ENCODE results near the gene NTF3. TPM values are rescaled to one million over a fixed set of nuclear protein-coding genes. Genes with fewer than 3 reads are reported as not detected.

The NTF3 gene
- total and polyA plus RNA-seq, 10 donors, result 0.72 to 5.8 (median 2.7) TPM; not detected in 1

- no peak for DNase-seq
- intact Hi-C loops (cut with DNase I; ENCODE audit: low total_unique reads), result no loop called here
- no peaks in the 10 kb centered on the region for H3K9me3 ChIP-seq
- TF ChIP-seq POLR2AphosphoS5 (IDR thresholded peaks at IDR 0.05), result peak in 2 of 3 donors; percentile 34 to 47
- no peak for TF ChIP-seq CTCF (IDR thresholded peaks at IDR 0.05 in 8 of 11, conservative IDR thresholded peaks at IDR 0.05 in 3 of 11)
- TF ChIP-seq POLR2A (IDR thresholded peaks at IDR 0.05), result no peak
- H3K27ac ChIP-seq, result peak overlapping the region in 7 of 8 donors; percentile 20 to 65 (median 51)
- 2 to 11% (median 11%) methylated on average over 6 to 8 of the region's 8 CpGs for WGBS, 5 donors
- H3K36me3 ChIP-seq, result no peaks in the 10 kb centered on the region
- no peak overlapping the region for H3K4me3 ChIP-seq
- H3K4me1 ChIP-seq, result peaks cover 7 to 15% (median 12%) of the 10 kb centered on the region in 6 donors
- H3K27me3 ChIP-seq (replicated peaks in 1 of 7), result peaks cover 0 to 5% (median 0%) of the 10 kb centered on the region in 7 donors
Measured at GRCh38 chr12:5456906-5457305, 25.0 kb downstream of the NTF3 start.

DNA sequence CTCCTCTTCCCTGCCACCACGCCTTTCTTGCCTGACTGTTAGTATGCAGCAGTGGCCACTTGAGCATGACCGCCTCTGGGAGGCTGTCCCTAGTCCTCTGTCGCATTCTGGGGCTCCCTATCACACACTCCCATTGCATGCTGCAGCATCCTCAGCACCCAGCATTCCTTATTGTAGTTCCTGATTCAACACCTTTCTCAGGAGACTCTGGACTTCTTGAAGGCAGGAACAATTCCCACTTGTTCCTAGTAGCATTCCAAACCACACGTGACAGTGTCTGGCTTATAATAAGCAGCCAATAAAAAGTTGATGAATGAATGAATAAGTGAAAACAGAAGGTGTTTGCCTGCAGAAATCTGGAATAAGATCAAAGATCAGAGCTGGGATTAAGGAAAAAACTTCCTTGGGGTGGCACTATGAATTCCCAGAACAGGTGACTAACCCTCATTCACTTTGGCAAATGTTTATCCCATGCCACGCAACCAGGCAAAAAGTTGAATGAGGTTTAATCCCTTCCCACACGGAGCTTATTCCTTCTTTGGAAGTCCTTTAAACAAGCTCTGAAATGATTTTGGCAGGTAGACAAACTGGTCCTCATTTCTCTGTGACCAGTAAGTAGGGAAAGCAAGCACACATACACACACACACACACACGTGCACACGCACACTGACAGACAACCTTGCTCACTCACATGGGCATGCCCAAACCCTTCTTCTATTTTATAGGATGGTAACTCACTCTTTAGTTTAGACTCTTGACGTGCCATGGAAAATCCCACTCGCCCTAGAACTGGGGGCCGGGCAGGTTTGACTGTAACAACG lies 26.5 kb downstream of the NTF3 start:
- TF ChIP-seq POLR2A (IDR thresholded peaks at IDR 0.05) (no peak), POLR2AphosphoS5 (IDR thresholded peaks at IDR 0.05) (no peak), CTCF (IDR thresholded peaks at IDR 0.05 in 8 of 11, conservative IDR thresholded peaks at IDR 0.05 in 3 of 11) (no peak)
- no peaks in the 10 kb centered on the region for H3K36me3 ChIP-seq
- H3K9me3 ChIP-seq, result no peaks in the 10 kb centered on the region
- no peak for DNase-seq
- 89 to 97% (median 91%) methylated on average over 12 of the region's 12 CpGs for WGBS, 5 donors
- no peak overlapping the region for H3K4me3 ChIP-seq
- no peak overlapping the region for H3K27ac ChIP-seq
- H3K4me1 ChIP-seq, result peaks cover 7 to 15% (median 12%) of the 10 kb centered on the region in 6 donors
- intact Hi-C loops (cut with DNase I; ENCODE audit: low total_unique reads), result no loop called here
- peaks cover 0 to 5% (median 0%) of the 10 kb centered on the region in 7 donors for H3K27me3 ChIP-seq (replicated peaks in 1 of 7)

GRCh38 chr12:5459051-5459782 lies 27.3 kb downstream of the NTF3 start:
- H3K36me3 ChIP-seq, result no peaks in the 10 kb centered on the region
- TF ChIP-seq POLR2AphosphoS5 (IDR thresholded peaks at IDR 0.05) (no peak), CTCF (IDR thresholded peaks at IDR 0.05 in 8 of 11, conservative IDR thresholded peaks at IDR 0.05 in 3 of 11) (no peak), POLR2A (IDR thresholded peaks at IDR 0.05) (no peak)
- no peak for DNase-seq
- no peak overlapping the region for H3K27ac ChIP-seq
- H3K4me3 ChIP-seq, result no peak overlapping the region
- peaks cover 7 to 15% (median 12%) of the 10 kb centered on the region in 6 donors for H3K4me1 ChIP-seq
- 65 to 85% (median 73%) methylated on average over 10 of the region's 10 CpGs for WGBS, 5 donors
- H3K9me3 ChIP-seq, result no peaks in the 10 kb centered on the region
- H3K27me3 ChIP-seq (replicated peaks in 1 of 7), result peaks cover 0 to 5% (median 0%) of the 10 kb centered on the region in 7 donors
- intact Hi-C loops (cut with DNase I; ENCODE audit: low total_unique reads), result no loop called here

GRCh38 chr12:5460817-5461216 lies 28.9 kb downstream of the NTF3 start:
- no peak overlapping the region for H3K27ac ChIP-seq
- no peaks in the 10 kb centered on the region for H3K36me3 ChIP-seq
- H3K9me3 ChIP-seq, result no peaks in the 10 kb centered on the region
- TF ChIP-seq CTCF (IDR thresholded peaks at IDR 0.05 in 8 of 11, conservative IDR thresholded peaks at IDR 0.05 in 3 of 11) (no peak), POLR2A (IDR thresholded peaks at IDR 0.05) (no peak), POLR2AphosphoS5 (IDR thresholded peaks at IDR 0.05) (no peak)
- 86 to 95% (median 91%) methylated on average over 2 of the region's 2 CpGs for WGBS, 5 donors
- H3K4me3 ChIP-seq, result no peak overlapping the region
- intact Hi-C loops (cut with DNase I; ENCODE audit: low total_unique reads), result no loop called here
- DNase-seq, result no peak
- peaks cover 7 to 15% (median 12%) of the 10 kb centered on the region in 6 donors for H3K4me1 ChIP-seq
- H3K27me3 ChIP-seq (replicated peaks in 1 of 7), result no peaks in the 10 kb centered on the region

All from spleen (tissue), 11 donors.